Measurements from ENCODE around the gene ATRNL1.
A peak's percentile ranks its signal among the peaks of the same experiment; 100 is the strongest.
"Not testable (repeated sequence)": the region's sequence is repeated elsewhere in the genome, so short reads cannot be mapped to it uniquely, and the experiment has no call there.

ATRNL1 gene

DNA sequence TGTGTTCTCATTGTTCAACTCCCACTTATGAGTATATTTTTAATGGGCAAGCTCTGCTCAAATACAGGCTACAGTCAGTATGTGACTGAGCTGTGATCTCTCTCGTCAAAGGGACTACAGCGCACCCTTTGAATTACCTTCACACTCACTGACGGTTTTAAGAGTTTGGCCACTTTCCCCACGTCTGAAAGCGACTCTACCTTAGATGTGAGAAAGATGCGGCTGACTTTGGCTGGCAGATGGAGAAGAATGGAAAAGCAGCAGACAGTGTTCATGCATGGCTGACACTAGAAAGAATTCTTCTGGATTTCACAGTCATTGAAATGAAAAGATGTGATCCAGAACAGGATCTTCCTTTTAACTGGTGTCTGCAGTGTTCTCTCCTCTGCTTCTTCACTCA is 2.0 kb upstream of the ATRNL1 start:
- no peak for DNase-seq

DNA sequence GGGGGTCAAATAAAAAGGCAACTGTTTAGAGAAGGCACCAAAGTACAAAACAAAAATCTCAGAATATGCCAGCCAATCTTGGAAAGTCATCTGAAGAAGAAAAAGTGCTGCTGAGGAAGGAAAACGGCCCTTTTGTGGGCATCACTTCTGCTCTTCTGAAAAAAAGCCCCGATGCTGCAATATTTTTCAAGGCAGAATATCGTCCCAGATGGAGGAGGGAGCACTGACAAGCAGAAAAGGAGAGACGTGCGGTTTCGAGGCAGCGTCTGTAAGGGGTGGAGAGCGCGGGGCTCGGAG is 959 bp upstream of the ATRNL1 start:
- no peak for DNase-seq

DNA sequence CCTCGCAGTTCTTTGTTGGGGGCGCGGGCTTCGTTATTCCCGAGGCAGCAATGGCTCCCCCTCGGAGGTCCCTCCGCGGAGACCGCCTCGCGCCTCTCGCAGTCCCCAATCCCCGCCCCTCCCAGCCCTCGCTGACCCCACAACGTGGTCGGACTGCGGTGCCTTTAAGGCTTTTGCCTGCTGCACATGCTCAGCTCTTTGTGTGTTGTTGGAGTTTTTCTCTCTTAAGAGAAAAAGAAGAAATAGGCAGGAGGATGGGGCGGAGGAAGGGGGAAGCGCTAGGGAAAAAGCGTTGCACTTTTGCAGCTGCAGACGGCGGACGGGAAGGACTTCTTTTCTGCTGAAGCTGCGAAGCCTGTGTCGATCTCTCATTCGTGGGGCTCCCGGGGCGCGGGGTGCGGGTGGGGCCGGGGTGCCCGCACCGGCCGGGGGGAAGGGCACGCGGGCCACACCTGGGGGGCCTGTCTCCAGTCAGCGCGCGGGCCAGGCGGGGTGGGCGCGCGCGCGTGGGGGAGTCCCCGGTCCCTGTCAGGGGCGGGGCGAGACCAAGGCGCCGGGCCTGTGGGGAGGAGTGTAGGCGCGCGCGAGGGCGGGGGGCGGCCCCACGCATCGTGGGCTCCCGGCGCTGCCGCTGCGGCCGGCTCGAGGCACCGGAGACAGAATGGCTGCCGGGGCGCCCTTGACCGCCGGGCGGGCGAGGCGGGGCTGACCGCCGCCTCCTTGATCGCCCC is 445 bp upstream of the ATRNL1 start:
- DNase-seq: no peak

DNA sequence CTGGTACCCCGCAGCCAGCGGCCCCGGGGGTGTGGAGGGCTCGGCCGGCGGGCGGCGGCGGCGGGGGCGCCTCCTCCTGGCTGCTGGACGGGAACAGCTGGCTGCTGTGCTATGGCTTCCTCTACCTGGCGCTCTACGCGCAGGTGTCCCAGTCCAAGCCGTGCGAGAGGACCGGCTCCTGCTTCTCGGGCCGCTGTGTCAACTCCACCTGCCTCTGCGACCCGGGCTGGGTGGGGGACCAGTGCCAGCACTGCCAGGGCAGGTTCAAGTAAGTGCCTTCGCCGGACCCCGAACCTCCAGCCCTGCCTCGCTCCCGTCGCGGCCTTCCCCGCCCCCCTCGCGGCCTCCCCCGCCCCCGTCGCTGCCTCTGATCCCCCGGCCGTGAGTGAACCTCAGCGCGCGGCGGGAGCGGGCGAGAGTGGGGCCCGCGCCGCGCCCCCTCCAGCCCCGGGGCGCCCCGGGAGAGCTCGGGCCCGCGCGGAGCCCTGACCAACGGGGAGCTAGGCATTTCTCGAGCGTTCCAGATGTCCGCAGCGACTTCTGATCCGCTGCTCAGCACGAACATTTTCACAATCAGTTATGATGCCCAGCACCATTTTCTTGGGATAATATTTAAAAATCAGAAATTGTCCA is 727 bp downstream of the ATRNL1 start:
- DNase-seq: no peak

DNA sequence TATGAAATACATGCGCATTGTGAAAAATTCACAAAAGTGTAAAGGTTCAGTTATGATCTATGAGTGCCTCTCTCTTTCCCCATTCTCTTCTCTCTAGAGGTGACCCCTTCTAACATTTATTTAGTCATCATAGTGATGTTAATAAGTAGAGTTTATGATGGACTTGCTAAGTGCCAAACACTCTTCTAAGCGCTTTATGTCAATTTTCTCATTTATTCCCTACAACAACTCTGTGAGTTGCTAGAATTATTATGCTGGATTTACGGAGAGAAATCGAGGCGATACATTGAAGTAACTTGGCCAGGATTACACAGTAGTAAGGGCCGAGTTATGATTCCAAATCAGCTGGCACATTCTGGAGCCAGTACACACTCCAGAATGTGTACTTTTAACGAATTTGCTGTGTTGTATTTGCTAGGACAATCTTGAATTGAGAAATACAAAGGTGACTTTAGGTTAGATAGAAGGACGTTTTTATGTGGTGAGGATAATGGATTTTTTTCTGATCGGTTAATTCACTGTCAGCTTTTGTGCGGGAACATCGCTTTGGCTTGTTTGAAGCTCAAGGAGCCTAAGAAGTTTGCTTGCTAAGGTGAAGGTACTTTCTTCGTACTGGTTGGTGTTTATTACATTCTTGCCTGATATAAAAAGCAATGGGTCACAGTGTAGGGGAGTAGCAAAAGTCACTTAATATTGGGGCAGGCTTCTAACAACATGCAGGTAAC is 1.4 kb downstream of the ATRNL1 start:
- DNase-seq: no peak

DNA sequence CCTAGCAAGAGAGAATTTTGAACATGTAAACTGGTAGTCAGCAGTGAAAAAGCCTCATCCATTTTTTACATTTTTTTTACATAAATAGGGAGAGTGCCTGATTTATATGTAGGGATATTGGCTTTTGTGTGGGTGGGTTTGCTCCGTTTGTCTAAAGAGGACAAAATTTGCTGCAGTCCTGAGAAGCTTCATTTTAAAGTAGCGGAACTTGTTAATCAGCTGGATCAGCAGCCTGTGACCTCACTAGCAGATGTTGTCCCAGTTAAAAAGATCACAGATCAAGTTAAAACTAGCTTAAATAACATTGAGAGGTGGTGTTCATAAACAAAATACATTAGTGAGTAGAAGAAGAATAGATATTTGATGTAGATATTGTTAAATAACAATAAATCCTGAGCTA is 2.6 kb downstream of the ATRNL1 start:
- DNase-seq: no peak

DNA sequence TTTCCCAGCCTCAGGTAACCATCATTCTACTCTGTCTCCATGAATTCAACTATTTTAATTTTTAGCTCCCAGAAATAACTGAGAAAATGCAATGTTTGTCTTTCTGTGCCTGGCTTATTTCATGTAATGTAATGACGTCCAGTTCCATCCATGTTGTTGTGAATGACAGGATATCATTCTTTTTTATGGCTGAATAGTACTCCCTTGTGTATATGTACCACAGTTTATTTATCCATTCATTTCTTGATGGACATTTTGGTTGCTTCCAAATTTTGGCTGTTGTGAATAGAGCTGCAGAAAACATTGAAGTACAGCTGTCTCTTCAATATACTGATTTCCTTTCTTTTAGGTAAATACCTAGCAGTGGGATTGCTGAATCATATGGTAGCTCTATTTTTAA is 10.5 kb downstream of the ATRNL1 start:
- no peak for DNase-seq

DNA sequence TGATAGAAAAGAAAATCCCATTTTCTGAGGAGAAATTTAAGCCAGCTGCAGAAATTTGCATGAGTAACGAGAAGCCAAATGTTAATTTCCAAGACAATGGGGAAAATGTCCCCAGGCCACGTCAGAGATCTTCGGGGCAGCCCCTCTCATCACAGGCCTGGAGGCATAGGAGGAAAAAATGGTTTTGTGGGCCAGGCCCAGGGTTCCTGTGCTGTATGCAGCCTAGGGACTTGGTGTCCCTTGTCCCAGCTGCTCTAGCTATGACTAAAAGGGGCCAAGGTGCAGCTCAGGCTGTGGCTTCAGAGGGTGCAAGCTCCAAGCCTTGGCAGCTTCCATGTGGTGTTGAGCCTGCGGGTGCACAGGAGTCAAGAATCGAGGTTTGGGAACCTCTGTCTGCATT is 12.2 kb downstream of the ATRNL1 start:
- DNase-seq: not testable (repeated sequence)

DNA sequence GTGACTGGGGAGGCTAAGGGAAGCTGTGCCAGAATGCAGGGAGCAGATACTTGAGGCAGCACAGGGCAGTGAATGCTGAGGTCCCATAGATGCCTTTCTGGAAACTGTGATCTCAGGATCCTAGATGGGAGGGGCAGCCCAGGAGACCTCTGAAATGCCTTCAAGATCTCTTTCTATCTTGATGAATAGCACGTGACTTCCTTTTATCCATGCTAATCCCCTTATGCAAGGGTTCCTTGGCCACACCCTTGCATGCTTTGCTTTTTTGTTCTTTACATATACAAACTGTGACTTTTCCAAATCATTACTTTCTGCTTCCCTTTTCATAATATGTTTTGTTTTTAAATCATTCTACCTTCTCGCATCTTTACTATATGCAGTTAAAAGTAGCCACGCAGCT is 14.7 kb downstream of the ATRNL1 start:
- DNase-seq: no peak

DNA sequence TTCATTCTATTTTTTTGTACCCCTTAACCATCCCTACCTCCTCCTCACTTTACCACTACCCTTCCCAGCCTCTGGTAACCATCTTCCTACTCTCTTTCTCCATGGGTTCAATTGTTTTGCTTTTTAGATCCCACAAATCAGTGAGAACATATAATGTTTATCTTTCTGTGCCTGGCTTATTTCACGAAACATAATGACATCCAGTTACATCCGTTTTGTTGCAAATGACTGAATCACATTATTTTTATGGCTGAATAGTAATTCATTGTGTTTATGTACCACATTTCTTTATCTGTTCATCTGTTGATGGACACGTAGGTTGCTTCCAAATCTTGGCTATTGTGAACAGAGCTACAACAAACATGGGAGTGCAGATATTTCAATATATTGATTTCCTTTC is 24.1 kb downstream of the ATRNL1 start:
- DNase-seq: no peak

DNA sequence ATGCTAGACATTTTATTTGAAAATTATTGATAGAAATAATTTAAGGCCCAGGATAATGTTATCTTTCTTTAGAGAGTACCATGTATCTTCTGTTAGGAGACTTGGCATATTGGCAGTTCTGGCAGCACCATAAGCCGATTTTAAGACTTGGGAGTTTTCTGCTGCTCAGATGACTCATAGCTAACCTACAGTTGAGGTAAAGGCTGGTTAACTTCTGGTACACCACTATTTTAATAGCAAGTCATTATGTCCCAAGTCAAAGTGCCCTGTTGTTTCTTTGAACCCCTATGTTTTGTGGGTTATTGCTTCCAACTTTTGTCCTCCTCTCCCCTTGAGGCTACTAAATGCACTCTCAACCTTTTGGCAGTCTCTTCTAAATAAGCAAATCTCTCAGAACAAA is 25.2 kb downstream of the ATRNL1 start:
- DNase-seq: no peak

DNA sequence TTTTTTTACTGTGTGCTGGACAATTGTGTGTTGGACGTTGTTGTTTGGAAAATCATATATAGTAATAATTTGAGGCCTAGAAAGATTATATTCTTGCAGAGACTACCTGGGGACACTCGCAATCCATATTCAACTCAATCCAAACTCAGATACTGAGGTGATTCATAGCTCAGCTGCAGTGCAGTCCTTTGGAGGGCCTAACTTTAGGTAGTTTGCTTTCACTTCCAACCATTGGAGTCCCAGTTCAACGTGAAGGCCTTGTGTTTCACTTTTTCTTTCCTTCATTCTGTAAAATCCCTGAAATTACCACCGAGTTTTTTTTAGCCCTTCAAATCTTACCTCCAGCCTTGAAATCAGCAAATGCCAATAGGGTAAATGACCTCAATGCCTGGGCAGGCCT is 32.3 kb downstream of the ATRNL1 start:
- no peak for DNase-seq

DNA sequence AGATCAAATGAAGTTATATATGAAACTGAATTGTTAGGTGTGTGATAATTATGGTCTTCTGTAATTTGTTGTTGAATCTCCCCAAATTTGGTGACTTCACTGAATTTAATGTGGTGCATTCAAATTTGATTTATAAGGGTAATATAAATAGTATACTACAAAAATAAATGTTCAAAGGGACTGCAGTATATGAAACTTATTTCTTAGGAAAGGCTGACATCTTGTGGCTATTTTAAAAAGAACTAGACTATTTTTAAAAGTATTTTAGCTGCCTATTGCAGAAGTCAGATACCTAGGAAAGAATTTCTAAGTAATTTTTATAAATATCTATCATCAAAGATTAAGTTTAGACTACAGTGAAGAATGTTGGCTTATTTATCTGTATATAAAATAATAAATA is 36.6 kb downstream of the ATRNL1 start:
- peak; percentile 23 for DNase-seq

DNA sequence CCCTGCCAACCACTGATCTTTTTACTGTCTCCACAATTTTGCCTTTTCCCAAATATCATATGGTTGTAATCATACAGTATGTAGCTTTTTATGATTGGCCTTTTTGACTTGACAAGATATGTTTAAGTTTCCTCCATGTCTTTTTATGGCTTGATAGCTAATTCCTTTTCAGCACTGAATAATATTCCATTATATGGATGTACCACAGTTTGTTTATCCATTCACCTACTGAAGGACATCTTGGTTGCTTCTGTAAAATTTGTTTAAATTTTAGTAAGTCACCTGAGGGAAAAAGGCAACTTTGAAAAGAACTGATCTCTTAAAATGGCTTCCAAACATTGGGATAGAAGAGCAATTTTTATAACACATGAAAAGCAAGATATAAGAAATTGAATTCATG is 43.5 kb downstream of the ATRNL1 start:
- no peak for DNase-seq

DNA sequence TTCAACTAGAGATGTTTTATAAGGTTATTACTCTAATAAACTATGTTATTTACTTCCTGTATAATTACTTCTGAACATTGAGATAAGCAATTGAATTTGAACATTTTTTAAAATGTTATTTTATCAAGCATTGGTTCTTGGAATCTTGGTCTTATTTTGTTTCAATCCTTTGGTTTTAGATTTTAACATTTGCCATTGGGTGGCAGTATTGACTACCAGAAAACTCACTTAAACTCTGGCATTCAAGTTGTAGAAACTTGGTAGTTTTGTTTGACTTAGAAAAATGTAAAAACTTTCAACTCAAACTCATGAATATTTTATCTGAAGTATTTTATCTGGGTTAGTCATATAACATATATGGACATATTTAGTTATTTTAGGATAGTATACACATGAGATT is 48.1 kb downstream of the ATRNL1 start:
- DNase-seq: no peak

DNA sequence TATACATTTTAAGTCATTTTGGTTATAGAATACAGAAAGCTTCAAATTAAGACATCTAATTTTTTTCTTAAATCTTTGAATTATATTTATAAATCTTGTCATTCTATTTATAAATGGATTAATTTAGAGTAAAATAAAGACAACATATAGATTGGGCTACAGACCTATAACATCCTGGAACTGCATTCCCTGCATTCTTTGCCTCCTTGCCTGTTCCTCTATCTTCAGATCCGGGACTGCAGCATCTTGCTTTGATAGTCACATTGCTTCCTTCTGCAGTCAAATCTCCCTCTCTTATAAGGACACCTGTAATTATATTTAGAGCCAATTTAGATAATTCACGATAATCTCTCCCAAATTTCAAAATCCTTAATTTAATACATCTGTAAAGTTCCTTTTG is 64.2 kb downstream of the ATRNL1 start:
- no peak for DNase-seq

DNA sequence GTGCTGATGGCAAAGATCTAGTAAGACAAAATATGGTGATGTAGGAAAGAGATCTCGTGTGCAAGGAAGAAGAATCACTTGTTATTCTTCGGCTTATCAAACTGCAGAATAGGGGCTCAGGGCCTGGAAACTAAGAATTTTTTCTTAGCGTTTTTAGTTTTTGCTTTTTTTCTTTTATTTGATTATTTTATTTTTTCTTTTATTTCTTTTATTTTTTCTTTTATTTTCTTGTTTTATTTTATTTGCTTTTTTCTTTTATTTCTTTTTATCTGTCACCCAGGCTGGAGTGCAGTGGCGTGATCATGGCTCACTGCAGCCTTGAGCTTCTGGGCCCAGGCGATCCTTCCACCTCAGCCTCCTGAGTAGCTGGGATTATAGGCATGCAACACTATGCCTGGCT is 70.0 kb downstream of the ATRNL1 start:
- no peak for DNase-seq

DNA sequence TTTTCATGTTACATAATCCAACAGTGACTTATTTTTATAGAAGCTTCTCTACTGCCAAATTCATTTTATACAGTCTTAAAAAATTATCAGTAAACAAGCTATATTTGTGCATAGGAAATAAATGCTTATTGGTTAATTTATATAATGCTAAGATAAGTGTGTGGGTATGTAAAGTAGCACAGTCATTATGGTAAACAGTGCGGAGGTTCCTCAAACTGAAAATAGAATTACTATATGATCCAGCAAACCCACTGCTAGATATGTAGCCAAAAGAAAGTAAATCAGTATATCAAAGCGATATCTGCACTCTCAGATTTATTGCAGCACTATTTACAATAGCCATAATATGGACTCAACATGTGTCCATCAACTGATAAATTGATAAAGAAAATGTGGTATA is 71.1 kb downstream of the ATRNL1 start:
- DNase-seq: no peak

DNA sequence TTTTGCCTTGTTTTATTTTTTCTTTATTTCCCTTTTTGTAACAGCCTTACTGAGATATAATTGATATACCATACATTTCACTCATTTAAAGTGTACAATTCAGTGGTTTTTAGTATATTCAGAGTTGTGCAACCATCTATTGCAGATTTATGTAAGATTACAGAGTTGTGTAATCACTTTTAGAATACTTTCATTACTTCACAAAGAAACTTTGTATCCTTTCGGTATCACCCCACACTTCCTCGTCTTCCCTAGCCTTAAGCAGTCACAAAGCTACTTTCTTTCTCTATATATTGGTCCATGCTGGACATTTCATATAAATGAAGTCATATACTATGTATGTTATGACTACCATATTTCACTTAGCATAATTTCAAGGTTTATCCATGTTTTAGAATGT is 74.6 kb downstream of the ATRNL1 start:
- no peak for DNase-seq

DNA sequence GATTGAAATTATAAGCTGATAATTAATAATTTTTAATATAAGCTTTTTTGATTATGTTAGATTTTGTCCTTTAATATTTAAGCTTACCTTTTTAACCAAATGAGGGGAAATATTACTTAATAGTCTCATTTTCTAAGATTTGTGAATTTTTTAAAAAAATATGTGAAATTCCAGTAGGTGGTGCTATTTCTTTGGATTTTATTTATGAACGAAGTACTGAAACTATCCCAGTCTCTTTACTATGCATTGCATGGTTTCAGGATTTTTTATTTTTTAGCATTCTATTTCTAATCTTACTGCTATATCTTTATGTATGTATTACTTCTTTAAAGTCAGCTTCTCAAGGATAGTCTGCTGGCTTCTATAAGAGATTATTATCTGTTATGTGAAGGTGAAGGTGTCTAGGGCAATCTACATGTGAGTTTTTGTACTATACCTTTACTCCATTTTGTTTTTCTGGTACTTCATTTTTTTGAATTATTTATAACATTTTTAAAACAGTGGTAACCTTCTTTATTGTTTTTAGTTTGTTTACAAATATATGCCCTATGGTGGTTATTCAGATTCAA is 78.3 kb downstream of the ATRNL1 start:
- no peak for DNase-seq

DNA sequence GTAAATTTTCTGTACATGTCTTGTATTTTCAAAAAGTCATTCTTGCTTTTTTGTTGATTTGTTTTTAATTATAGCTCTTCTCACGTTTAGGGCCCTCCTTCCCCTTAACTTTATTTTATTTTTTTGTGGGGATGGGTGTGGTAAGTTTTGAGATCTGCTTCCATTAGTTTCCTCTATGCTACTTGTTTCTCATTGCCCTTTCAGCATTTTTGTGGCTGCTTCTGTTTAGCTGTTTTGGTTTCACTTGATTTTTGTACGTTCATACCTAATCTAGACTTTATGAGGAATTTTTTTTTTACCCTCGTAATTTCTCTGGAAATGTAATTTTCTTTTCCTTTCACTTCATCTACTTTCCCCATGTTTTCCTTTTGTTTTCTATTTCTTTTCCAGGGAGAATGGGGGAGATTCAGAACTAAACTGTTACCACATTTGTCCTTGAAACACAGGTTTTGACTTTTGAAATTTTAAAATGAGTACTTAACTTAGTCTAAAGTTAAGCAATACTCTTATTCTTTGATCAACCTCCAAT is 80.8 kb downstream of the ATRNL1 start:
- DNase-seq: no peak

DNA sequence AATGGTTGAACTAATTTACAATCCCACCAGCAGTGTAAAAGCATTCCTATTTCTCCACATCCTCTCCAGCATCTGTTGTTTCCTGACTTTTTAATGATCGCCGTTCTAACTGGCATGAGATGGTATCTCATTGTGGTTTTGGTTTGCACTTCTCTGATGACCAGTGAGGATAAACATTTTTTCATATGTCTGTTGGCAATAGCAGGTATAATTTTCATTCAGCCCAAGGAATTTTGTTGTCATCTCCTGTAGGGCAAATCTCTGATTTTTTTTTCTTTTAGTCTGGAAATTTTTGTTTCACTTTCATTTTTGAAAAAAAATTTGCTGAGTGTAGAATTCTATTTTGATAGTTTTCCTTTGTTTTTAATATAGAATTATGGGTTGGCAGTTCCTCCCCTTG is 114.1 kb downstream of the ATRNL1 start:
- not testable (repeated sequence) for DNase-seq

DNA sequence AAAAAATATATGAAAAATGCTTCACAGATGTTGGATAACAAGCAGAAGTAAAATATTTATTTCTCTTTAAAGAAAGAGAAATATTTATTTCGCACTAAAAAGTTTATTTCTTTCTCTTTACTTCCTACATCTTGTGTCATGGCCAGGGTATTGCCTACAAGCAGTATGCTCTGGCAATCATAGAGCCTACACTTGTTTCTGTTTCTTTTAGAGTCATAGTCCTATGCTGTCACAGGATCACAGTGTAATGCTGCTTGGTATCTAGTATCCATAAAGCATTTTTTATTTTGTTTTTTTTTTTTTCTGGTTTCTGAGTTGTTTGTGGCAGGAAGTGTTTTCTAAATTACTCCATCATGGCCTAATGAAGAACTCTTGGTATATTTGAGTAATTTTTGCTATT is 116.0 kb downstream of the ATRNL1 start:
- no peak for DNase-seq

DNA sequence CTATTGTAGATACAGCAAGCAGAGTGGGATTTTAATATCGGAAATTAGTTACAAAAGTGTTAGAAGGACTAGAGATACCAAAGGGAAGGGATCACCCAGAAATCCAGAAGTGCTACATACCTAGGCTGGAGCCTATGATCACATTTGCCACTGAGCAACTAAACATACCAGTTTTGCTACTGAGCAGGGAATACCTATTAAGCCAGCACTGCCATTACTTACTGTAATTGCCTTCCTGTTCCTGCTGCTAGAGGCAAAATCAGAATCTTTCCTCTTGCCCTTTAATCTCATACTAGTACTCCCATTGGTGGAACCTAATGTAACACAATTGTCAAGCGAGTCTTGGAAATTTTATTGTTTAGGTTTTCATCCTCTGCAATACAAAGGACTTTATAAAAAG is 121.7 kb downstream of the ATRNL1 start:
- no peak for DNase-seq
